Measurements from ENCODE around the gene ATXN1.

DNA sequence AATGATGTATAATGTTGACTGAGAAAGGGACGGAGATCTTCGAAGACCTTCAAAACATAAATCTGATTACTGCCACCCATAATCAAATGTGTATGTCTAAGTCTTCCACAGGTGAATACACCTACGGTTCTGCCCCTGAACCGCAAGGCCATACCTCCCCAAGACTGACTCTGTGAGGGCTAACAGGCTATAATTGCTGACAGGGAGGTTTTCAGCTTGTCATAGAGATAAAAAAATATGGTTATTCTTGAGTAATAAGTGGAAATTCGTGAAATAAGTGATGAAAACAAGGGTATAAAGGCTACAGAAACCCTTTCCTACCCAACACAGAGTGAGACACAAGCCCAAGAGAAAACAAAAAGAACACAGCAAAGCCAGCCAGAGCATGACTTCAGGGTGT, 188.9 kb downstream of the ATXN1 start:
- no peak for TF ChIP-seq POLR2A (IDR thresholded peaks at IDR 0.05)
- TF ChIP-seq, protein P1, sequence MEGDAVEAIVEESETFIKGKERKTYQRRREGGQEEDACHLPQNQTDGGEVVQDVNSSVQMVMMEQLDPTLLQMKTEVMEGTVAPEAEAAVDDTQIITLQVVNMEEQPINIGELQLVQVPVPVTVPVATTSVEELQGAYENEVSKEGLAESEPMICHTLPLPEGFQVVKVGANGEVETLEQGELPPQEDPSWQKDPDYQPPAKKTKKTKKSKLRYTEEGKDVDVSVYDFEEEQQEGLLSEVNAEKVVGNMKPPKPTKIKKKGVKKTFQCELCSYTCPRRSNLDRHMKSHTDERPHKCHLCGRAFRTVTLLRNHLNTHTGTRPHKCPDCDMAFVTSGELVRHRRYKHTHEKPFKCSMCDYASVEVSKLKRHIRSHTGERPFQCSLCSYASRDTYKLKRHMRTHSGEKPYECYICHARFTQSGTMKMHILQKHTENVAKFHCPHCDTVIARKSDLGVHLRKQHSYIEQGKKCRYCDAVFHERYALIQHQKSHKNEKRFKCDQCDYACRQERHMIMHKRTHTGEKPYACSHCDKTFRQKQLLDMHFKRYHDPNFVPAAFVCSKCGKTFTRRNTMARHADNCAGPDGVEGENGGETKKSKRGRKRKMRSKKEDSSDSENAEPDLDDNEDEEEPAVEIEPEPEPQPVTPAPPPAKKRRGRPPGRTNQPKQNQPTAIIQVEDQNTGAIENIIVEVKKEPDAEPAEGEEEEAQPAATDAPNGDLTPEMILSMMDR (IDR thresholded peaks at IDR 0.05) = no peak
